Spleen (tissue), 11 donors: ENCODE data around the gene COBLL1. TPM values are rescaled to one million over a fixed set of nuclear protein-coding genes. Genes with fewer than 3 reads are reported as not detected.

Source experiments
- DNase-seq: peaks from one replicate; pipeline ENCODE4 v3.0.0-alpha.2; 2020
- H3K27ac ChIP-seq, 8 donors: fragments of 200-600 bp; sonication (generic) in 7 of 8; 1 replicate in 4 of 8; 2 replicates in 4 of 8; pipeline versions ENCODE4 v1.5.0 to v1.8.0; 2016 to 2021; ENCODE audit warnings: inconsistent platforms in 4 of 8, mild to moderate bottlenecking in 4 of 8, moderate library complexity in 1 of 8
- H3K27me3 ChIP-seq, 7 donors: fragments of 200-600 bp; sonication (generic) in 6 of 7; replicated peaks in 1 of 7; 1 replicate in 4 of 7; 2 replicates in 3 of 7; pipeline versions ENCODE4 v1.5.0 to v1.8.0; 2016 to 2021; ENCODE audit warnings: inconsistent platforms in 3 of 7, mild to moderate bottlenecking in 1 of 7
- H3K36me3 ChIP-seq, 6 donors: fragments of 200-600 bp; sonication (generic) in 5 of 6; 1 replicate in 4 of 6; 2 replicates in 2 of 6; pipeline versions ENCODE4 v1.5.0 to v1.8.0; 2016 to 2021; ENCODE audit warnings: inconsistent platforms in 2 of 6
- H3K4me1 ChIP-seq, 6 donors: fragments of 200-600 bp; sonication (generic) in 5 of 6; 1 replicate in 3 of 6; 2 replicates in 3 of 6; pipeline versions ENCODE4 v1.5.0 to v1.8.0; 2016 to 2021; ENCODE audit warnings: inconsistent platforms in 3 of 6
- H3K4me3 ChIP-seq, 8 donors: fragments of 200-600 bp; sonication (generic) in 7 of 8; 1 replicate in 4 of 8; 2 replicates in 4 of 8; pipeline versions ENCODE4 v1.5.0 to v1.8.0; 2016 to 2021; ENCODE audit warnings: inconsistent platforms in 4 of 8, mild to moderate bottlenecking in 4 of 8, moderate library complexity in 2 of 8
- H3K9me3 ChIP-seq, 8 donors: fragments of 200-600 bp; sonication (generic) in 7 of 8; 1 replicate in 4 of 8; 2 replicates in 4 of 8; pipeline versions ENCODE4 v1.5.0 to v1.8.0; 2016 to 2021; ENCODE audit warnings: inconsistent platforms in 4 of 8
- POLR2A ChIP-seq, 3 donors: fragments of 450-650 bp; IDR thresholded peaks; one replicate each; pipeline ENCODE4 v1.5.1; 2017; ENCODE audit warnings: antibody characterized with exemption in 3 of 3, mild to moderate bottlenecking in 1 of 3
- POLR2AphosphoS5 ChIP-seq, 3 donors: sonication (generic); formaldehyde crosslinking; IDR thresholded peaks; one replicate each; pipeline ENCODE4 v1.5.1; 2017; ENCODE audit warnings: antibody characterized with exemption in 3 of 3
- WGBS, 5 donors: extraction: QIAGEN DNeasy Blood & Tissue Kit in 3 of 5; methylation state at CpG; one replicate each; pipeline versions ENCODE4 v1.1.5 to v1.1.7; 2013 to 2018; 5-methylcytosine and 5-hydroxymethylcytosine counted together
- intact Hi-C: fragments of 100-400 bp; cut with DNase I; formaldehyde crosslinking; loops from one replicate; pipeline ENCODE4 v1.15.0; 2023; ENCODE audit warnings: low total_unique reads
- polyA plus RNA-seq, 3 donors: library from polyadenylated mRNA; stranded (reverse); fragments of 200-250 nt; gene quantifications; one replicate each; pipeline ENCODE4 v1.2.1, GENCODE V29; 2013
- total RNA-seq, 7 donors: library from RNA; depleted of rRNA in 3 of 7; stranded (reverse); fragments of >200 nt in 3 of 7; fragmentation: NEBNext Ultra II Directional in 4 of 7; extraction: Animal tissue kit (Norgen Biotek cat#: 25700) in 4 of 7; gene quantifications; one replicate each; pipeline versions ENCODE4 v1.1.0 to v1.2.1, GENCODE V29; 2016 to 2021
- TF ChIP-seq, protein P1 (sequence below), 11 experiments: fragments of 200-600 bp in 7 of 11; fragments of 450-650 bp in 4 of 11; sonication (generic) in 4 of 11; IDR thresholded peaks in 8 of 11; conservative IDR thresholded peaks in 3 of 11; 1 replicate in 7 of 11; 2 replicates in 4 of 11; pipeline versions ENCODE4 v1.4.0 to v1.8.0; 2016 to 2021; ENCODE audit warnings: antibody characterized with exemption in 11 of 11, inconsistent platforms in 4 of 11, mild to moderate bottlenecking in 1 of 11
- donor health status: healthy with polysubstance abuse.
- donor health status: DM: no; HTN: no; CAD: no; lungs with moderate emphysema.
- donor health status: DM: no; HTN: no; CAD: no.
- donor health status: Bipolar disorder and iron deficiency.
- donor health status: healthy.
- donor health status: DM: no; HTN: no; CAD: no.
- donor health status: DM: yes; HTN: yes; CAD: no.

The COBLL1 gene
- total and polyA plus RNA-seq, 10 donors, result 6.4 to 86.8 (median 49.9) TPM

DNA sequence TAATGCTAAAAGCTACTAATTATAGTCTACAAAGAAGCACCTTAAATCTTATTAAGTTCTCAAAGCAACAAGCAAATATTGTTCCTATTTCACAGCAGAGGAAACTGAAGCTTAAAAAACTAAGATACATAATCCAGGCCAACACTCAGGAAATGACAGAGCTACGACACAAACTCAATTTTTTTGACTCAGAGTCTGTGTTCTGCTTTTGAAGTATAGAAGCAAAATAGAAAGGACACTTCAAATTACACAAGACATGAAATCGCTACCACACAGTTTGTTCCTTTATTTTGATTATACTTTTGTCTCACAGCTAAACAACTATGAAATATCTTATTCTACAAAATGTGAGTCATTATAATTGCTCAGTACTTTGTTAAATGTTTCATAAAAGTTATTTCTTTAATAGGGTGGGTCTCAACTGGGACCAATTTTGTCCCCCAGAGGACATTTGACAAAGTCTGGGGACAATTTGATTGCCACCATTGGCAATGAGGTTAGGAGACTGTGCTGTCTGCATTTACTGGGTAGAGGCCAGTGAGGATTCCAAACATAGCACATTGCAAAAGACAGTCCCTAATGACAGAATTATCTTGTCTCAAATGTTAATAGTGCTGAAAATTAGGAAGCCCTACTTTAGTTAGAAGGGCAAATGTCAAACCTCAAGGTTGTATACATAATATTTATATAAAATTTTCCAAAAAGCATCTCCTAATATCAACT, 118.8 kb downstream of the COBLL1 start:
- H3K4me3 ChIP-seq, result no peak overlapping the region
- H3K27ac ChIP-seq, result peak overlapping the region in 7 of 8 donors; percentile 1 to 67 (median 42)

DNA sequence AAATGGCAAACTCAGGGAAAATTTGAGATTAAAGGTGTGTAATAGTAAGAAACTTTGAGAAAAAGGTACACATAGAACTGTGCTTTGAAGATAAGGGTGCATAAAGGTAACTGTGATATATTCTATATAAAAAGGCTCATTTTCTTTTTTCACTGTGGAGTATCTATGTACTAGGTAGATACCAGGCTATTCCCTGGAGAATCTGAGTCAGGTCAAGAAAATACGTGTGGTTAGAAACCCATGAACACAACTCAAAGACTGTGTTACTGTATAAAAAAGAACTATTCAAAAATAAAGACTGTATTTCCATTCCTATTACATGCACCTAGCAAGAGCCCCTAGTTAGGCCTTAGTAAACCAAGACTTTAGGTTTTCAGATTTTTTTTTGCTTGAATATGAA, 120.2 kb downstream of the COBLL1 start:
- TF ChIP-seq POLR2AphosphoS5 (IDR thresholded peaks at IDR 0.05), result no peak
- no peak for TF ChIP-seq POLR2A (IDR thresholded peaks at IDR 0.05)
- TF ChIP-seq, protein P1, sequence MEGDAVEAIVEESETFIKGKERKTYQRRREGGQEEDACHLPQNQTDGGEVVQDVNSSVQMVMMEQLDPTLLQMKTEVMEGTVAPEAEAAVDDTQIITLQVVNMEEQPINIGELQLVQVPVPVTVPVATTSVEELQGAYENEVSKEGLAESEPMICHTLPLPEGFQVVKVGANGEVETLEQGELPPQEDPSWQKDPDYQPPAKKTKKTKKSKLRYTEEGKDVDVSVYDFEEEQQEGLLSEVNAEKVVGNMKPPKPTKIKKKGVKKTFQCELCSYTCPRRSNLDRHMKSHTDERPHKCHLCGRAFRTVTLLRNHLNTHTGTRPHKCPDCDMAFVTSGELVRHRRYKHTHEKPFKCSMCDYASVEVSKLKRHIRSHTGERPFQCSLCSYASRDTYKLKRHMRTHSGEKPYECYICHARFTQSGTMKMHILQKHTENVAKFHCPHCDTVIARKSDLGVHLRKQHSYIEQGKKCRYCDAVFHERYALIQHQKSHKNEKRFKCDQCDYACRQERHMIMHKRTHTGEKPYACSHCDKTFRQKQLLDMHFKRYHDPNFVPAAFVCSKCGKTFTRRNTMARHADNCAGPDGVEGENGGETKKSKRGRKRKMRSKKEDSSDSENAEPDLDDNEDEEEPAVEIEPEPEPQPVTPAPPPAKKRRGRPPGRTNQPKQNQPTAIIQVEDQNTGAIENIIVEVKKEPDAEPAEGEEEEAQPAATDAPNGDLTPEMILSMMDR (IDR thresholded peaks at IDR 0.05 in 8 of 11, conservative IDR thresholded peaks at IDR 0.05 in 3 of 11), result no peak
- WGBS, 5 donors, result 59 to 90% (median 74%) methylated on average over 1 of the region's 1 CpG
- H3K9me3 ChIP-seq, result no peaks in the 10 kb centered on the region
- H3K27ac ChIP-seq, result peak overlapping the region in 1 of 8 donors; percentile 30
- no peak overlapping the region for H3K4me3 ChIP-seq
- peaks cover 0 to 39% (median 0%) of the 10 kb centered on the region in 6 donors for H3K36me3 ChIP-seq
- DNase-seq, result no peak
- intact Hi-C loops, result no loop called here
- H3K4me1 ChIP-seq, result peaks cover 0 to 17% (median 1%) of the 10 kb centered on the region in 6 donors
- no peaks in the 10 kb centered on the region for H3K27me3 ChIP-seq

More for the DNA sequence above, 118.8 kb downstream of the COBLL1 start:
- H3K36me3 ChIP-seq, result peaks cover 0 to 34% (median 0%) of the 10 kb centered on the region in 6 donors
- no peaks in the 10 kb centered on the region for H3K27me3 ChIP-seq
- no peak for TF ChIP-seq POLR2A (IDR thresholded peaks at IDR 0.05)
- TF ChIP-seq, protein P1 (IDR thresholded peaks at IDR 0.05 in 8 of 11, conservative IDR thresholded peaks at IDR 0.05 in 3 of 11), result no peak
- WGBS, 5 donors, result 10 to 41% (median 22%) methylated on average over 2 of the region's 2 CpGs
- intact Hi-C loops, result no loop called here
- H3K4me1 ChIP-seq, result peaks cover 0 to 17% (median 1%) of the 10 kb centered on the region in 6 donors
- DNase-seq, result no peak
- no peaks in the 10 kb centered on the region for H3K9me3 ChIP-seq

DNA sequence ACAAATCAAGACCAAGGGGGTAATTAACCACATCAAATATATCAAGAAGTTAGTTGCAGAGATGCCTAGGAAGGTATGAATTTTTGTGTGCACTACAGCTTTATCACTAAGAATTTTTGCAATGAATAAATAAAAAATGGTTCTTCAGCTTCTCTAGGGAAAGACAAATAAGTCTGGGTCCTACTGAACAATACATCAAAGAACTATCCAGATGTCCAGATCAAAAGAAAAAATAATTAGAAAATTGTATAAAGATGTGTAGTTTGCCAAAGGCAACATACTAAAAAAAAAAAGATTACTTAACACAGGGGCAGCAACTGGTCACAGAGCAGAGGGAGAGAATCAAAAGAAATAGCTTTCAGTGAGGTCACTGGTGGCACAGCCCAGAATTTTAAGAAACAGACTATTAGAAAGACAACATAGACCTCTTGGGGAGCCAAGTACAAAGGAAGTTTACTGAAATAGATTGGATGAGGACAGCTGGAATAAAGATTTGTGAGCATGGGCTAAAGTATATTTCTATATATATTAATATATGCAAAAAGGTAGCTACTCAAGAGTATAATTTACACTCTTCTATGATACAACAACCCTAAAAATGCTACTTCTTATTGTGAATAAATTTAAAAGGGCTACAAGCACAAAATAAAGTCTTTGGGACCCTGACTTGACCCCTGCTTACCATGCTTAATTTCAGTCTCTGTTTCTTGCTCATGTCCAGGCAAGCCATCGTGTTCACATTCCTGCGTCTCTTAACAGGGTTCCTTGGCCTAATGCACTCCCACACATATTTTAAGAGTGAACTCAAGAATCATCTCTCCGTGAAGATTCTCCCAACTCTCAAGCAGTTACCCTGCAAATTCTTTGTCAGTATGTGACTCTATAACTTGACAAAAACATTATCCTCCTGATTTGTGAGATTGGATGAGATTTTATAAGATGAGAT, 121.4 kb downstream of the COBLL1 start:
- H3K4me1 ChIP-seq, result peaks cover 0 to 17% (median 1%) of the 10 kb centered on the region in 6 donors
- intact Hi-C loops, result no loop called here
- 71 to 88% (median 83%) methylated on average over 3 of the region's 3 CpGs for WGBS, 5 donors
- peaks cover 0 to 39% (median 0%) of the 10 kb centered on the region in 6 donors for H3K36me3 ChIP-seq
- no peaks in the 10 kb centered on the region for H3K9me3 ChIP-seq
- H3K27me3 ChIP-seq, result no peaks in the 10 kb centered on the region
- peak overlapping the region in 4 of 8 donors; percentile 14 to 30 (median 20) for H3K27ac ChIP-seq
- TF ChIP-seq POLR2A (IDR thresholded peaks at IDR 0.05), result no peak
- TF ChIP-seq POLR2AphosphoS5 (IDR thresholded peaks at IDR 0.05), result no peak
- TF ChIP-seq, protein P1 (IDR thresholded peaks at IDR 0.05 in 8 of 11, conservative IDR thresholded peaks at IDR 0.05 in 3 of 11), result no peak
- no peak overlapping the region for H3K4me3 ChIP-seq
- DNase-seq, result no peak
